K562 (cell line): ENCODE data around the gene ROBO1. TPM values are rescaled to one million over a fixed set of nuclear protein-coding genes. Genes with fewer than 3 reads are reported as not detected.
"Not testable (repeated sequence)": the region's sequence is repeated elsewhere in the genome, so short reads cannot be mapped to it uniquely, and the experiment has no call there.

Experiments used
- ATAC-seq: fragments of 200-7000 bp; cut with Tn5 transposase; 3 replicates; pipeline ENCODE4 v1.9.1; 2020; ENCODE audit warnings: moderate library complexity
- BruUV-seq: library from RNA; stranded (reverse); fragments of 400-500 nt; replicated peaks from 2 replicates; lab custom pipeline; 2021; lab: Mats Ljungman, UMichigan
- CTCF ChIA-PET: fragments of 300-600 bp; formaldehyde crosslinking; extraction: SDS; loops from one replicate; lab custom pipeline; 2021; ENCODE audit warnings: low intra/inter-chr PET ratio; lab: Yijun Ruan, JAX
- POLR2A ChIA-PET: fragments of 300-600, 350-650 bp; sonication (Branson Sonifier 250); formaldehyde crosslinking; extraction: SDS; loops from one replicate; lab custom pipeline; 2021; ENCODE audit warnings: antibody characterized with exemption, inconsistent platforms; lab: Yijun Ruan, JAX
- DNase-seq, 4 experiments: peaks; one replicate each; pipeline versions ENCODE4 v3.0.0 to v3.0.0-alpha.2; 2011 to 2018; ENCODE audit warnings: low spot score in 3 of 4, mixed read lengths in 3 of 4; ENCODE audit errors: extremely low read depth in 1 of 4
- FAIRE-seq: peaks from 2 replicates; lab custom pipeline; 2011; peaks lifted over from hg19 to GRCh38; lab: Jason Lieb, UNC
- H2AFZ ChIP-seq: 2 replicates; pipeline ENCODE4 v1.6.0; 2011; ENCODE audit warnings: low read depth, low read length, control low read depth, inconsistent platforms
- H3K27ac ChIP-seq: fragments of 200-600 bp; 3 replicates; pipeline ENCODE4 v1.8.0; 2011; ENCODE audit warnings: low read depth, mild to moderate bottlenecking, control low read depth, inconsistent platforms, low read length, moderate library complexity, mixed read lengths; ENCODE audit errors: extremely low read depth
- H3K27me3 ChIP-seq, 2 experiments: fragments of 300-600 bp in 1 of 2; 2 replicates in 1 of 2; 3 replicates in 1 of 2; pipeline versions ENCODE4 v1.6.0 to v1.8.0; 2011; ENCODE audit warnings: inconsistent platforms in 2 of 2, low read length in 2 of 2, mild to moderate bottlenecking in 1 of 2, mixed read lengths in 1 of 2, moderate library complexity in 1 of 2; ENCODE audit not compliant: control insufficient read depth in 2 of 2, insufficient read depth in 2 of 2
- H3K36me3 ChIP-seq: fragments of 300-600 bp; 3 replicates; pipeline ENCODE4 v1.8.0; 2011; ENCODE audit warnings: mild to moderate bottlenecking, low read length, inconsistent platforms; ENCODE audit not compliant: control insufficient read depth, insufficient read depth
- H3K4me1 ChIP-seq, 2 experiments: fragments of 200-600 bp in 1 of 2; replicated peaks in 1 of 2; 2 replicates in 1 of 2; 3 replicates in 1 of 2; pipeline versions ENCODE4 v1.5.1 to v1.8.0; 2011; ENCODE audit warnings: inconsistent platforms in 2 of 2, low read length in 2 of 2, mild to moderate bottlenecking in 1 of 2, mixed read lengths in 1 of 2, moderate library complexity in 1 of 2; ENCODE audit not compliant: control insufficient read depth in 2 of 2, insufficient read depth in 2 of 2
- H3K4me2 ChIP-seq: 2 replicates; pipeline ENCODE4 v1.6.1; 2011; ENCODE audit warnings: low read length, control low read depth, inconsistent platforms, mixed read lengths; ENCODE audit not compliant: insufficient read depth
- H3K4me3 ChIP-seq: fragments of 200-600 bp; sonication (generic), shearing (Covaris generic); 2 replicates; pipeline ENCODE4 v1.5.1; 2016; ENCODE audit warnings: control low read depth, inconsistent platforms
- H3K79me2 ChIP-seq: fragments of 200-600 bp; 3 replicates; pipeline ENCODE4 v1.8.0; 2011; ENCODE audit warnings: low read length, inconsistent platforms; ENCODE audit not compliant: control insufficient read depth, insufficient read depth
- H3K9ac ChIP-seq, 2 experiments: 2 replicates each; pipeline versions ENCODE4 v1.6.0 to v1.6.1; 2011; ENCODE audit warnings: low read depth in 2 of 2, low read length in 2 of 2, control low read depth in 1 of 2, inconsistent platforms in 1 of 2, mild to moderate bottlenecking in 1 of 2, mixed read lengths in 1 of 2; ENCODE audit not compliant: insufficient read depth in 1 of 2
- H3K9me1 ChIP-seq: one replicate; pipeline ENCODE4 v1.6.0; 2011; ENCODE audit warnings: inconsistent platforms, mild to moderate bottlenecking, low read length, moderate library complexity; ENCODE audit not compliant: control insufficient read depth, insufficient read depth
- H3K9me3 ChIP-seq: replicated peaks from 2 replicates; pipeline ENCODE4 v1.5.1; 2011; ENCODE audit warnings: low read depth, low read length, inconsistent platforms; ENCODE audit not compliant: control insufficient read depth, insufficient read depth
- H4K20me1 ChIP-seq: replicated peaks from 2 replicates; pipeline ENCODE4 v1.6.1; 2011; ENCODE audit warnings: low read length, inconsistent platforms, mixed read lengths; ENCODE audit not compliant: control insufficient read depth, insufficient read depth
- DLX4 ChIP-seq: fragments of 250-450 bp; sonication (Bioruptor Pico); IDR thresholded peaks from 2 replicates; pipeline ENCODE4 v1.6.1; 2021; ENCODE audit warnings: mild to moderate bottlenecking
- GTF2F1 ChIP-seq: IDR thresholded peaks from 2 replicates; pipeline ENCODE4 v1.6.1; 2011; ENCODE audit warnings: low read depth, low read length, improper control_type of control experiment
- NEUROD1 ChIP-seq: fragments of 150-350 bp; IDR thresholded peaks from 2 replicates; pipeline ENCODE4 v1.6.1; 2014; ENCODE audit warnings: borderline replicate concordance, low read length, low read depth; ENCODE audit not compliant: partially characterized antibody
- NR2C2 ChIP-seq, 2 experiments: fragments of 200-800 bp in 1 of 2; sonication (Bioruptor generic) in 1 of 2; sonication (generic) in 1 of 2; formaldehyde crosslinking in 1 of 2; IDR thresholded peaks; 2 replicates each; pipeline versions ENCODE4 v1.6.1 to v1.8.0; 2016 to 2022; ENCODE audit warnings: mild to moderate bottlenecking in 1 of 2, missing compliant biosample characterization in 1 of 2, missing genetic modification characterization in 1 of 2, missing genetic modification reagents in 1 of 2
- PYGO2 ChIP-seq: fragments of 450-650 bp; IDR thresholded peaks from 2 replicates; pipeline ENCODE4 v1.6.1; 2016; ENCODE audit warnings: mild to moderate bottlenecking, missing genetic modification characterization, moderate library complexity, missing compliant biosample characterization
- RHOXF2B ChIP-seq: fragments of 250-450 bp; sonication (Bioruptor Pico); conservative IDR thresholded peaks from 2 replicates; pipeline ENCODE4 v1.5.1; 2021
- SRSF3 ChIP-seq: fragments of 200-400 bp; formaldehyde crosslinking; IDR thresholded peaks from 2 replicates; pipeline ENCODE4 v1.6.1; 2016; ENCODE audit warnings: mild to moderate bottlenecking, low read length, moderate library complexity; ENCODE audit not compliant: insufficient read depth
- ZNF592 ChIP-seq: fragments of 450-650 bp; IDR thresholded peaks from 2 replicates; pipeline ENCODE4 v1.6.1; 2017; ENCODE audit warnings: antibody characterized with exemption, mild to moderate bottlenecking
- ZNF695 ChIP-seq: fragments of 450-650 bp; formaldehyde crosslinking; IDR thresholded peaks from 2 replicates; pipeline ENCODE4 v1.4.0; 2020; ENCODE audit warnings: mild to moderate bottlenecking, moderate library complexity
- ZNF778 ChIP-seq: fragments of 450-650 bp; formaldehyde crosslinking; IDR thresholded peaks from 2 replicates; pipeline ENCODE4 v1.4.0; 2020; ENCODE audit warnings: mild to moderate bottlenecking, moderate library complexity
- WGBS: fragments of 100-300 bp; shearing (Covaris generic); methylation state at CpG from one replicate; pipeline ENCODE4 v1.1.6; 2016; ENCODE audit warnings: low coverage, mixed read lengths; ENCODE audit not compliant: insufficient coverage; ENCODE audit errors: missing lambda C conversion rate; 5-methylcytosine and 5-hydroxymethylcytosine counted together
- in situ Hi-C: fragments of 300-500 bp; cut with MboI; formaldehyde crosslinking; loops from 4 replicates; pipeline ENCODE4 v1.15.0; 2018; ENCODE audit warnings: inconsistent platforms, mixed read lengths
- intact Hi-C: fragments of 100-400 bp; cut with micrococcal nuclease; formaldehyde crosslinking; loops from 2 replicates; pipeline ENCODE4 v1.14.2; 2022
- polyA plus RNA-seq, 8 experiments: library from polyadenylated mRNA; depleted of rRNA in 4 of 8; stranded (reverse) in 5 of 8; unstranded in 3 of 8; fragments of >200 nt; fragmentation: Nextera tagmentation in 2 of 8; fragmentation: Illumina TruSeq in 1 of 8; extraction: Ambion mirVana in 2 of 8; extraction: Trizol in 1 of 8; gene quantifications; 2 replicates each; pipeline versions ENCODE4 v1.2.1 to v1.2.3, GENCODE V29; 2011 to 2014; ENCODE audit warnings: inconsistent platforms in 1 of 8, missing spikeins in 1 of 8
- total RNA-seq, 7 experiments: library from RNA; depleted of rRNA in 6 of 7; stranded (reverse); fragments of >200 nt in 6 of 7; fragmentation: Illumina TruSeq in 2 of 7; extraction: Trizol in 2 of 7; gene quantifications; 2 replicates each; pipeline versions ENCODE4 v1.2.1 to v1.2.3, GENCODE V29; 2011 to 2021; ENCODE audit warnings: low replicate concordance in 1 of 7

ROBO1 gene
- total and polyA plus RNA-seq, 9 of the 15 experiments (the other 6 are each of a cell fraction or from before 2014, with no cell fraction given) = 0.01 to 0.53 (median 0.17) TPM; not detected in 5

- 2% methylated on average over 15 of the region's 25 CpGs for WGBS
- ATAC-seq, H3K27ac ChIP-seq, H4K20me1 ChIP-seq, CTCF ChIA-PET, H3K4me1 ChIP-seq, H3K9me1 ChIP-seq, H3K9me3 ChIP-seq, in situ Hi-C loops, intact Hi-C loops, H3K9ac ChIP-seq, H3K79me2 ChIP-seq, H2AFZ ChIP-seq, H3K27me3 ChIP-seq, H3K4me2 ChIP-seq, BruUV-seq, H3K36me3 ChIP-seq, FAIRE-seq, DNase-seq, H3K4me3 ChIP-seq: not testable (repeated sequence)
- POLR2A ChIA-PET = interaction anchor here (0.6 kb wide), 1 partner anchor 1260 kb away, joined by 3 read pairs; no protein-coding TSS in a partner anchor
Observed at GRCh38 chr3:78675119-78675805, 1092.5 kb downstream of the ROBO1 start.

GRCh38 chr3:78670746-78671145, 1097.1 kb downstream of the ROBO1 start:
- CTCF ChIA-PET = no interaction called here
- no peak for TF ChIP-seq SRSF3
- TF ChIP-seq RHOXF2B (CRISPR knock-in tag) = no peak
- no peak for TF ChIP-seq ZNF695 (CRISPR knock-in tag)
- TF ChIP-seq ZNF778 (CRISPR knock-in tag) = no peak
- TF ChIP-seq PYGO2 = no peak
- no peak for TF ChIP-seq GTF2F1
- no peak for TF ChIP-seq NR2C2 (CRISPR knock-in tag; IDR thresholded peaks at IDR 0.05)
- no peak for TF ChIP-seq NR2C2 (tag; IDR thresholded peaks at IDR 0.05)
- no peak for TF ChIP-seq DLX4
- no peak for TF ChIP-seq NEUROD1
- no peak for TF ChIP-seq ZNF592

More at GRCh38 chr3:78670746-78671145, 1097.1 kb downstream of the ROBO1 start:
- 2% methylated on average over 4 of the region's 4 CpGs for WGBS
- no peaks in the 10 kb centered on the region for H3K9me3 ChIP-seq
- H3K4me2 ChIP-seq = no peak overlapping the region
- H3K9me1 ChIP-seq = no peaks in the 10 kb centered on the region
- BruUV-seq = no TSS peak
- no peak for ATAC-seq
- no peaks in the 10 kb centered on the region for H3K27me3 ChIP-seq
- no peak overlapping the region for H3K27ac ChIP-seq
- H4K20me1 ChIP-seq = no peaks in the 10 kb centered on the region
- H3K4me1 ChIP-seq = no peaks in the 10 kb centered on the region
- H3K79me2 ChIP-seq = no peaks in the 10 kb centered on the region
- intact Hi-C loops = no loop called here
- H3K9ac ChIP-seq = no peak overlapping the region
- in situ Hi-C loops = loop anchor here (25.0 kb wide), 2 partner anchors 367 to 817 kb away; no protein-coding TSS in a partner anchor
- no peak for DNase-seq
- POLR2A ChIA-PET = no interaction called here
- H2AFZ ChIP-seq = no peak overlapping the region
- FAIRE-seq = no peak
- no peaks in the 10 kb centered on the region for H3K36me3 ChIP-seq
- H3K4me3 ChIP-seq = no peak overlapping the region
